Measurements from ENCODE around the gene ADCY3.

ADCY3 gene

GRCh38 chr2:24822049-24822706 is 97.9 kb downstream of the ADCY3 start:
- H3K27ac ChIP-seq: no peak overlapping the region
- TF ChIP-seq CTCF (conservative IDR thresholded peaks at IDR 0.05): no peak
- no peak for TF ChIP-seq ZFX (IDR thresholded peaks at IDR 0.05)

DNA sequence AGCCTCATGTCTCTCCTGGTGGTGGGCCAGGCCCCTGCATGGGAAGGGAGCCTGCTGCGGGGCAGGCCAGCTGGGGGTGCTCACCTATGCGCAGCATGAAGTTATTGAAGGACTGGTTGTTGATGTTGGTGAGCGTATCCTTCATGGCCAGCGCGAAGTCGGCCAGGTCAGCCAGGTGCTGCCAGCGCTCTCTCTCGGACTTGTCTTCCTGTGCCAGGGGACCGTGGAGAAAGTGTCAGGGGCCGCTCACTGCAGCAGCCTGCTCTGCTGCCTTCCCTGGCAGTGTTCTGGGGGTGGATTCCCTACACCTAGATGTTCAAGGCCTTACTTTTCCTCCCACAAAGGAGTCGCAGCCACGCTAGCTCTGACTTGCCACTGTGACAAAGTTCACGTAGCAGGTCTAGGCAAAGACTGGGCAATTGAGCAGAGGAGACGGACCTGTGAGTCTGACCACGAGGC is 98.6 kb downstream of the ADCY3 start:
- TF ChIP-seq ZFX (IDR thresholded peaks at IDR 0.05) (no peak), CTCF (conservative IDR thresholded peaks at IDR 0.05) (no peak)
- no peak overlapping the region for H3K27ac ChIP-seq

DNA sequence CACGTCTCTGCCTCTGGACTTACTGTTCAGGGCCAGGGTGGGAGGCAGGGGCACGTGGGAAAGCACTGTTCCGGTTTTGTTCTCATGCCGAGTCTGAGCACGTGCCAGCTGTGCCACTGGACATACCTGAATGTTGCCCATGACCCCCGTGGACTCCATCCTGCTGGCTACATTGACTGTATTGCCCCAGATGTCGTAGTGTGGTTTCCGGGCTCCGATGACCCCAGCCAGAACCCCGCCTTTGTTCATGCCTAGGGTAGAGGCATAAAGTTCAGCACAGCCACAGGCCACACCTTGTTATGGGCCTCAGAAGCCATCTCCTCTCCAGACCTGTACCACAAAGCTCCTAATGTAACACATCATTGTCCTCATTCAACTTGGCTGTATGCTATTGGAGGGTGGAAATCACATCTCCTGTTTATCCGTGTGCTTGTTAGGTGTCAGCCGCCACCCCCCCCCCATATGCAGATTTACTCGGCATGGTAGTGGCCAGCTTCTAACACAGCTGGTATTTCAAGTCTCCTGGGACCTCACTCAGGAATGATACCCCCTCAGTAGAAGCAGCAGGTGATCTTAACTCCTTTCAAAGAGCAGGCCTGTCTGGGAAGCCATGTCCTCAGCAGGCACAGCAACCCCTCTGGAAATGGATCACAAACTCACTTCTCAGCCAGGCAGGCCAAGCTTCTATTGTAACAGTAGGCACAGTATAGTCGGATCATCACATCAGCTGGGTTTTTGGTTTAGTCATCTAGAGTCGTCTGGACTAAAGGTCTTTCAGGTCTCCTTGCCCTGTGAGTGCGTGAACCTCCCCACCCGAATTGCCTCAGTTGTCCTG is 99.2 kb downstream of the ADCY3 start:
- TF ChIP-seq ZFX (IDR thresholded peaks at IDR 0.05) (no peak), CTCF (conservative IDR thresholded peaks at IDR 0.05) (no peak)
- H3K27ac ChIP-seq: no peak overlapping the region

- TF ChIP-seq ZFX (IDR thresholded peaks at IDR 0.05) (no peak), CTCF (conservative IDR thresholded peaks at IDR 0.05) (no peak)
These were observed 99.9 kb downstream of the ADCY3 start for GRCh38 chr2:24820175-24820513.

GRCh38 chr2:24819442-24820174 is 100.4 kb downstream of the ADCY3 start:
- H3K27ac ChIP-seq: no peak overlapping the region
- no peak for TF ChIP-seq CTCF (conservative IDR thresholded peaks at IDR 0.05)
- no peak for TF ChIP-seq ZFX (IDR thresholded peaks at IDR 0.05)

More at GRCh38 chr2:24820175-24820513, 99.9 kb downstream of the ADCY3 start:
- H3K27ac ChIP-seq: no peak overlapping the region

DNA sequence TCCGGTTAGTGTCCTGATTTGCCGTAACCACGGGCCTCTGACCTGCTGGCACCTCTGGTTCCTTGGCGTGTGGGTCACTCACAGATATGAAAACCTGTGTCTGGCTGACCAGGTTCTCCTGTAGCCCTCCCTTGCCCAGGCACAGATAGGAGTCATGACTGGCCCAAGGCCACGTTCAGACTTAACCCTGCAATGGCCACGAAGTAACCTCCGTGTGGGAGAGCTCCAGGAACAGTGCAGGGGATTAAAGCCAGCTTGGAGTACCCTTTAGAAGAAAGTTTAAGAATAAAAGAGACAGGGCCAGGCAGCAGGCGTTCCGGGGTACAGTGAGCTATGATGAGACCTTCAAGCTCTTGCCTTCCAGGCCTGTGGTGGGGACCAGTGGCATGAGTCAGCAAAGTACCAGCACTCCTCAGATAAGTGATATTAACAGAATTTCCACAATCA is 101.3 kb downstream of the ADCY3 start:
- TF ChIP-seq ZFX (IDR thresholded peaks at IDR 0.05): no peak
- TF ChIP-seq CTCF (conservative IDR thresholded peaks at IDR 0.05): no peak
- no peak overlapping the region for H3K27ac ChIP-seq

Data from C4-2B (cell line).